ENCODE results near the gene PLPP7. TPM values are rescaled to one million over a fixed set of nuclear protein-coding genes. Genes with fewer than 3 reads are reported as not detected.
"Not testable (repeated sequence)": the region's sequence is repeated elsewhere in the genome, so short reads cannot be mapped to it uniquely, and the experiment has no call there.

PLPP7 gene
- total and polyA plus RNA-seq, 5 experiments from 2014 or later: 0.45 to 0.86 (median 0.70) TPM; not detected in 1

DNA sequence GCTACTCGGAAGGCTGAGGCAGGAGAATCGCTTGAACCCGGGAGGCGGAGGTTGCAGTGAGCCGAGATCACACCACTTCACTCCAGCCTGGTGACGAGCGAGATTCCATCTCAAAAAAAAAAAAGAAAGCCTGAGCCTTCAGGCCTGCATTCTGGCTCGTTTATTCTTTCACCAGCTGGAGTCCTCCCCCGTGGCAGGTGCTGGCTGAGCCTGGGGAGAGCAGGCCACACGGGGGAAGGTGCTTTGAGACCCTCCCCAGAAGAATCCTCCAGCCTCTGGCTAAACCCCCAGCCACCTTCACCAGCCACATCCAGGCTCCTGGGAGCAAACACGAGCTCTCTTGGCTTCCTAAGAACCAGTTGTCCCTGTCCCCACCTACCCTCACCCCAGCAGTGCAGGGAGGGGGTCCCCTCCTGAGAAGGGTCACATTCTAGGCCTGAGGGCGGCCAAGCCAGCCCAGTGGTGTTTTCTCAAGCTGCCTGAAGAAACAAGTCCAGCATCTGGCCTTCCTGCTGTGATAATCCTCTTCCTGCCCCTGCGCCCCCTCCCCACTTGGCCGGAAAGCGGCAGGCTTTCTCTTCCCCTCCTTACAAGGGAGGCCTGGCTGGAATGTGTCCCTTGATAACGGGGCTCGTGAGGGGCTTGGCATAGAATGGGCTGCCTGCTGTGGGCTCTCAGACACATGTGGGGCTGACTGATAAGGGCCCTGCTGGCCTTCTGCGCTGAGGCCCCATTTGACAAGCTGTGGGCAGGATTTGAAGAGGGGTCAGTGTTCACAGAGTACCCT is 41.5 kb downstream of the PLPP7 start:
- POLR2A ChIA-PET: no interaction called here
- no peak for ATAC-seq
- Mint-ChIP-seq H3K36me3 (no peaks in the 10 kb centered on the region), H3K4me1 (peaks cover 0 to 2% (median under 1%) of the 10 kb centered on the region in 4 donors), H3K27me3 (no peaks in the 10 kb centered on the region), H3K27ac (no peak overlapping the region), H3K9me3 (no peaks in the 10 kb centered on the region), H3K4me3 (no peak overlapping the region)
- DNase-seq: no peak

DNA sequence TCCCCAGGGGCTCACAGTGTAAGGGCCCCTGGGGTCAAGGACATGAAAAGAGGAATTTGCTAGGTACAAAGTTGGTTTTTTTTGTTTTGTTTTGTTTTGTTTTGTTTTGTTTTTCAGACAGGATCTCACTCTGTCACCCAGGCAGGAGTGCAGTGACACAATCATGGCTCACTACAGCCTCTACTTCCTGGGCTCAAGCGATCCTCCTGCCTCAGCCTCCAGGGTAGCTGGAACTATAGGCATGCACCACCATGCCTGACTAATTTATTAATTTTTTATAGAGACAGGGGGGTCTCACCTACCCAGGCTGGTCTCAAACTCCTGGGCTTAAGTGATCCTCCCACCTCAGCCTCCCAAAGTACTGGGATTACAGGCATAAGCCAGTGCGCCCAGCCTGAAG is 42.5 kb downstream of the PLPP7 start:
- H3K4me1 Mint-ChIP-seq, H3K27ac Mint-ChIP-seq, H3K9me3 Mint-ChIP-seq, ATAC-seq, H3K36me3 Mint-ChIP-seq, H3K27me3 Mint-ChIP-seq, H3K4me3 Mint-ChIP-seq, DNase-seq: not testable (repeated sequence)
- POLR2A ChIA-PET: interaction anchor here (1.5 kb wide), 1 partner anchor 68 kb away, joined by 3 read pairs; no protein-coding TSS in a partner anchor

DNA sequence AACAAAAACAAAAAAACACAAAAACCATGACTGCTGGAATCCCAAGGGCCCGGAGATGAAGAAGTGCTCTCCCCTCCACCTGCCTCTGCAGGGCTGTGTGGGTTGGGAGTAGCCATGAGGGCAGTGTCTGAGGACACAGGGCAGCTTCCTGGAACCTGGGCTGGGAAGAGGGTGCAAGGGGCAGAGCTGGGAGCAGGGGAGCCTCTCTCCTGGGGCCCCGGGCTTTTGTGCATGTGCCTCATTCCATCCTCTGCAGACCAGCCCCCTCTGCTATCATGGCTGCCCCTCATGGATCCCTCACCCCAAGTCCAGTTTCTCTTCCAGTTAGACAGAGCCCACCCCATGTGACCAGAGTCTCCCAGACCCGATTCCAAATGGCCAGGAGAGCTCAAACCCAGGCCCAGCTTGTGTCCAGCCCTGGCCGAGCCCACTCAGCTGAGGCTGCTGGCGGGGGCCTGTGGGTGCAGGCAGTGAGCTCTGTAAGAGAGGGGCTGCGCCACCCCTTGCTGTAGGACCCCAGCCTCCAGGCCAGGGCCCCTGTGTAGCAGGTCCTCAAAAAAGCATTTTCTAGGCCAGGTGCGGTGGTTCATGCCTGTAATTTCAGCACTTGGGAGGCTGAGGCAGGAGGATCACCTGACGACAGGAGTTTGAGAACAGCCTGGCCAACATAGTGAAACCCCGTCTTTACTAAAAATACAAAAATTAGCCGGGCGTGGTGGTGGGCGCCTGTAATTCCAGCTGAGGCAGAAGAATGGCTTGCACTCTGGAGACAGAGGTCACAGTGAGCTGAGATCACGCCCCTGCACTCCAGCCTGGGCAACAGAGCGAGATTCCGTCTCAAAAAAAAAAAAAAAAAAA is 44.5 kb downstream of the PLPP7 start:
- DNase-seq: no peak
- peak overlapping the region in 1 of 10 donors; percentile 29 for H3K27ac Mint-ChIP-seq
- H3K36me3 Mint-ChIP-seq: no peaks in the 10 kb centered on the region
- H3K9me3 Mint-ChIP-seq: no peaks in the 10 kb centered on the region
- POLR2A ChIA-PET: interaction anchor here (1.0 kb wide), 1 partner anchor 155 kb away, joined by 4 read pairs; no protein-coding TSS in a partner anchor
- peaks cover 3 to 7% (median 5%) of the 10 kb centered on the region in 4 donors for H3K4me1 Mint-ChIP-seq
- no peak for ATAC-seq
- peaks cover 0 to 2% (median 0%) of the 10 kb centered on the region in 5 donors for H3K27me3 Mint-ChIP-seq
- H3K4me3 Mint-ChIP-seq: no peak overlapping the region

DNA sequence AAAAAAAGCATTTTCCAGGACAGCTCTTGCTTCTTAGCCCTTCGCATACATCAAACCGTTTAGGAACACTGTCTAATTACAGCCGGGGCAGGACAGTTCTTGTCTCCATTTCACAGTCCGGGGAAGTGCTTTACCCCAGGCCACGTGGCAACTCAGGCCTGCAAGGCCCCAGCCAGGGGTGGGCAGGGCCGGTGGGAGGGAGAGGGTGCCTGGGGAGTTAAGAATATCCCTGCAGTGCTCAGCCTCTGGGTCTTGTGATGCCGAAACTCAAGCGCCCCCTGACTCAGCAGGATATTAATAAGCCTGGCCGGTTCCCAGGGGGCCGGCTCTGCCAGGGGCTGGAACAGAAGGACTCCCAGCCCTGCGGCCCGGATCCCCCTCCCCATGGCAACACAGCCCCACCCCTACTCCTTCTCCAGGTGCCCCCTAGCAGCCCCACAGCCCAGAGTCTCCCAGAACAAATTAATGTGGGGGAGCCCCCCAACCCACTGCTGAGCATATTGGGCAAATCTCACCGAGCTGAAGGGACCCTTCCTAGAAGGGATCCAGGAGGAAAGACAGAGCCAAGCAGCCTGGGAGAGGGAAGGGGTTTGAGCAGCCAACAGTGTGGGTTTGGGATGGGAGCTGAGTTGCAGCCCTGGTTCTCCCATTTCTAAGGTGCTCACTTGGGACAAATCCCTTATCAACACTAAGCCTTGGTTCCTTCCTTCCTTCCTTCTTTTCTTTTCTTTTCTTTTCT is 45.3 kb downstream of the PLPP7 start:
- DNase-seq (no peak), ATAC-seq (no peak)
- peaks cover 0 to 2% (median 0%) of the 10 kb centered on the region in 5 donors for H3K27me3 Mint-ChIP-seq
- no peak overlapping the region for H3K4me3 Mint-ChIP-seq
- H3K9me3 Mint-ChIP-seq: no peaks in the 10 kb centered on the region
- no peak overlapping the region for H3K27ac Mint-ChIP-seq
- POLR2A ChIA-PET: interaction anchor here (0.7 to 1.9 kb wide), 4 partner anchors 56 to 156 kb away, joined by 3 to 9 read pairs (median 4); no protein-coding TSS in a partner anchor
- H3K36me3 Mint-ChIP-seq: no peaks in the 10 kb centered on the region
- H3K4me1 Mint-ChIP-seq: peaks cover 4 to 7% (median 5%) of the 10 kb centered on the region in 4 donors

DNA sequence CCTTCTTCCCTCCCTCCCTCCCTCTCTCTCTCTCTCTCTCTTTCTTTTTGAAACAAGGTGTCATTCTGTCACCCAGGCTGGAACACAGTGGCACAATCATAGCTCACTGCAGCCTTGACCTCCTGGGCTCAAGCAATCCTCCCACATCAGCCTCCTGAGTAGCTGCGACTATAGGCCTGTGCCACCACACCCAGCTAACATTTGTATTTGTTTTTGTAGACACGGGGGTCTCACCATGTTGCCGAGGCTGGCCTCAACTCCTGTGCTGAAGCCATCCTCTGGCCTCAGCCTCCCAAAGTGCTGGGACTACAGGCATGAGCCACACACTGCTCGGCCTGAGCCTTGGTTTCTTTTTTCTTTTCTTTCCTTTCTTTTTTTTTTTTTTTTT is 45.8 kb downstream of the PLPP7 start:
- H3K27ac Mint-ChIP-seq: no peak overlapping the region
- DNase-seq: no peak
- H3K9me3 Mint-ChIP-seq: no peaks in the 10 kb centered on the region
- no peak for ATAC-seq
- no peak overlapping the region for H3K4me3 Mint-ChIP-seq
- POLR2A ChIA-PET: interaction anchor here (0.7 to 1.9 kb wide), 7 partner anchors 57 to 273 kb away, joined by 3 to 9 read pairs (median 5); no protein-coding TSS in a partner anchor
- H3K27me3 Mint-ChIP-seq: peaks cover 0 to 2% (median 0%) of the 10 kb centered on the region in 5 donors
- no peaks in the 10 kb centered on the region for H3K36me3 Mint-ChIP-seq
- H3K4me1 Mint-ChIP-seq: peaks cover 4 to 7% (median 5%) of the 10 kb centered on the region in 4 donors

DNA sequence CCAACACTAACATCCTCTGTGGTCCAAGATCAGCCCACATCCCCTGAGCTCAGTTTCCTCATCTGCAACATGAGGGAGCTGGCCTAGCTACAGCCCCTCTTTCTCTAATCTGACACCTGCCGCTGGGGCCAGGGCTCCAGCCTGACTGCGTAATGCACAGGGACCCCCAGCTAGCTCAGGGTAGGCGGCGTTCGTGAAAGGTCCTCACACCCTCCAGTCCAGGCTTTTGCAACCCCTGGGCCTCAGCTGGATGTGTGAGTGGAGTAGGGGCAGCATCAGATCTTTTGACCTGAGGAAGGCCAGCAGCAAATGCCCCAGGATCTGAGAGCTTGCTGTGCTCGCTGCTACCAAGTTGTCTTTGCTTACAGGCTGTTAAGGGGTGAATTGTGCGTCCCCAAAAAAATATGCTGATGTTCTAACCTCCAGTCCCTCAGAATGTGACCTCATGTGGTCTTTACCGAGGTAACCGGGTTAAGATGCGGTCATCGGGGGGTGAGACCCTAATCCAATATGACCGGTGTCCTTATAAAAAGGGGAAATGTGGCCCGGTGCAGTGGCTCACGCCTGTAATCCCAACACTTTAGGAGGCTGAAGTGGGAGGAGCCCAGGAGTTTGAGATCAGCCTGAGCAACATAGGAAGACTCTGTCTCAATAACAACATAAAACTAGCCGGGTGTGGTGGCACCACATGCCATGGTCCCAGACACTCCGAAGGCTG is 47.8 kb downstream of the PLPP7 start:
- POLR2A ChIA-PET: interaction anchor here (0.9 to 1.7 kb wide), 4 partner anchors 70 to 159 kb away, joined by 3 to 5 read pairs (median 4); no protein-coding TSS in a partner anchor
- Mint-ChIP-seq H3K36me3 (no peaks in the 10 kb centered on the region), H3K4me1 (peaks cover 4 to 7% (median 5%) of the 10 kb centered on the region in 4 donors), H3K4me3 (no peak overlapping the region), H3K9me3 (no peaks in the 10 kb centered on the region), H3K27ac (no peak overlapping the region), H3K27me3 (peaks cover 0 to 2% (median 0%) of the 10 kb centered on the region in 5 donors)
- ATAC-seq: no peak
- no peak for DNase-seq

DNA sequence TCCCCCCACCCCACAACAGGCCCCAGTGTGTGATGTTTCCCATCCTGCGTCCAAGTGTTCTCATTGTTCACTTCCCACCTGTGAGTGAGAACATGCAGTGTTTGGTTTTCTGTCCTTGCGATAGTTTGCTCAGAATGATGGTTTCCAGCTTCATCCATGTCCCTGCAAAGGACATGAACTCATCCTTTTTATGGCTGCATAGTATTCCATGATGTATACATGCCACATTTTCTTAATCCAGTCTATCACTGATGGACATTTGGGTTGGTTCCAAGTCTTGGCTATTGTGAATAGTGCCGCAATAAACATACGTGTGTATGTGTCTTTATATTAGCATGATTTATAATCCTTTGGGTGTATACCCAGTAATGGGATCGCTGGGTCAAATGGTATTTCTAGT is 49.7 kb downstream of the PLPP7 start:
- H3K9me3 Mint-ChIP-seq, ATAC-seq, H3K27ac Mint-ChIP-seq, POLR2A ChIA-PET, H3K4me1 Mint-ChIP-seq, DNase-seq, H3K27me3 Mint-ChIP-seq, H3K36me3 Mint-ChIP-seq, H3K4me3 Mint-ChIP-seq: not testable (repeated sequence)

DNA sequence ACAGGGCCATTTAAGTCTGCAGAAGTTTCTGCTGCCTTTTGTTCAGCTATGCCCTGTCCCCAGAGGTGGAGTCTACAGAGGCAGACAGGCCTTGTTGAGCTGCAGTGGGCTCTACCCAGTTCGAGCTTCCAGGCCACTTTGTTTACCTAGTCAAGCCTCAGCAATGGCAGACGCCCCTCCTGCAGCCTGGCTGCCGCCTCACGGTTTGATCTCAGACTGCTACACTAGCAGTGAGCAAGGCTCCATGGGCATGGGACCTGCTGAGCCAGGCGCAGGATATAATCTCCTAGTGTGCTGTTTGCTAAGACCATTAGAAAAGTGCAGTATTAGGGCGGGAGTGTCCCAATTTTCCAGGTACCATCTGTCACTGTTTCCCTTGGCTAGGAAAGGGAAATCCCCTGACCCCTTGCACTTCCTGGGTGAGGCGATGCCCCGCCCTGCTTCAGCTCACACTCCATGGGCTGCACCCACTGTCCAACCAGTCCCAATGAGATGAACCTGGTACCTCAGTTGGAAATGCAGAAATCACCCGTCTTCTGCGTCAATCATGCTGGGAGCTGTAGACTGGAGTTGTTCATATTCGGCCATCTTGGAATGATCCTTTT is 55.5 kb downstream of the PLPP7 start:
- H3K36me3 Mint-ChIP-seq, H3K9me3 Mint-ChIP-seq, H3K4me1 Mint-ChIP-seq, H3K27me3 Mint-ChIP-seq, ATAC-seq, H3K27ac Mint-ChIP-seq, POLR2A ChIA-PET, H3K4me3 Mint-ChIP-seq, DNase-seq: not testable (repeated sequence)

DNA sequence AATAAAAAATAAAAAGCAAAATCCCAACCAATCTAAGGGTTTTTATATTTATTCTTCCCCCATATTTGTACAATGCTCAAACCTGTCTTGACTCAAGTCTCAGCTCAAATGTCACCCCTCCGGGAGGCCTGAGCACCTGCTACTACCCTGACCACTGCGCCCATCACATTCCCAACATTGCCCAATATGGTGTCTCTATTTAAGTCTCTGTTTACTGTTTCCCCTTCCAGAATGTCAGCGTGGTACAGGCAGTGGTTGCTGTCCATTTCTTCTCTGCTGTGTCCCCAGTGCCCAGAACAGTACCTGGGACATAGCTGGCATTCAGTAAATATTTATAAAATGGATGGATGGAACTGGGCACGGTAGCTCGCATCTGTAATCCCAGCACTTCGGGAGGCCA is 57.0 kb downstream of the PLPP7 start:
- Mint-ChIP-seq H3K4me3 (no peak overlapping the region), H3K27me3 (peaks cover 0 to 3% (median 0%) of the 10 kb centered on the region in 5 donors)
- POLR2A ChIA-PET: no interaction called here

DNA sequence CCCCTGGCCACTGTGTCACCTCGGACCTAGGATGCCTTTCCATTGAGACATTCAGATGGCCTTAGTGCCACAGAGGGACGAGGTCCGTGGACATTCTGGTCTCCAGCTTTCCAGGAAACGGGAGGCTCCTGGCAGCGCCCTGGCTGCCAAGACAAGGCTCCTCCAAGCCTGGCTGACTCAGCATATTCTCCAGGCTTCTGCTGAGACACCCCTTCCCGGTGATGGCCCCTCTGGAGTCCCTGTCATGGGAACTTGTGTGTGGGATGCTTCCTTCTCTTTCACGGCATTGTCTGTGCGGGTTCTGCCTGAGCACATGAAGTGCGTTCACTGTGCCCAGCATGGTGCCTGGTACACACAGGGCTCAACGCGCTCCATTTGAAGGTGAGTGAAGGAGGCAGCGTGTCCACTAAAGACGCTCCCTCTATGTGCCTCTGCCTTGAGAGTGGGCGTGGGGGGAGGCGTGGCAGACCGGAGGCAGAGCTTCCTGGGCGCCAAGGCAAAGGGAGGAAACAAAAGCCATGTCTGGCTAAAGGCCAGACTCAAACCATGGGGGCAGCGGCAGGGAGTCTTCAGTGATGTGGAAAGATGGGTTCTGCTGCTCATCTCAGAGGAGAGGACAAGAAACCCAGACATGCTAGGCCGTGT is 58.0 kb downstream of the PLPP7 start:
- ATAC-seq (no peak), DNase-seq (no peak)
- Mint-ChIP-seq H3K4me3 (peak overlapping the region in 1 of 10 donors; percentile 10), H3K9me3 (no peaks in the 10 kb centered on the region), H3K36me3 (no peaks in the 10 kb centered on the region), H3K27ac (peak overlapping the region in 1 of 10 donors; percentile 72), H3K27me3 (peaks cover 0 to 3% (median 0%) of the 10 kb centered on the region in 5 donors), H3K4me1 (peaks cover 4 to 11% (median 8%) of the 10 kb centered on the region in 4 donors)
- POLR2A ChIA-PET: interaction anchor here (0.6 to 0.7 kb wide), 2 partner anchors 60 to 132 kb away, joined by 3 read pairs; no protein-coding TSS in a partner anchor

More for the DNA sequence above, 57.0 kb downstream of the PLPP7 start:
- DNase-seq (no peak), ATAC-seq (no peak)
- Mint-ChIP-seq H3K27ac (no peak overlapping the region), H3K4me1 (peaks cover 4 to 11% (median 8%) of the 10 kb centered on the region in 4 donors), H3K9me3 (no peaks in the 10 kb centered on the region), H3K36me3 (no peaks in the 10 kb centered on the region)

All from naive thymus-derived CD8-positive, alpha-beta T cell (primary cell).